GM18858 (cell line): ENCODE data around the gene APBA3.

Experiments used
- ATAC-seq: cut with Tn5 transposase; IDR thresholded peaks from one replicate; pipeline ENCODE4 v1.9.1; 2021; ENCODE audit not compliant: unreplicated experiment

The APBA3 gene

DNA sequence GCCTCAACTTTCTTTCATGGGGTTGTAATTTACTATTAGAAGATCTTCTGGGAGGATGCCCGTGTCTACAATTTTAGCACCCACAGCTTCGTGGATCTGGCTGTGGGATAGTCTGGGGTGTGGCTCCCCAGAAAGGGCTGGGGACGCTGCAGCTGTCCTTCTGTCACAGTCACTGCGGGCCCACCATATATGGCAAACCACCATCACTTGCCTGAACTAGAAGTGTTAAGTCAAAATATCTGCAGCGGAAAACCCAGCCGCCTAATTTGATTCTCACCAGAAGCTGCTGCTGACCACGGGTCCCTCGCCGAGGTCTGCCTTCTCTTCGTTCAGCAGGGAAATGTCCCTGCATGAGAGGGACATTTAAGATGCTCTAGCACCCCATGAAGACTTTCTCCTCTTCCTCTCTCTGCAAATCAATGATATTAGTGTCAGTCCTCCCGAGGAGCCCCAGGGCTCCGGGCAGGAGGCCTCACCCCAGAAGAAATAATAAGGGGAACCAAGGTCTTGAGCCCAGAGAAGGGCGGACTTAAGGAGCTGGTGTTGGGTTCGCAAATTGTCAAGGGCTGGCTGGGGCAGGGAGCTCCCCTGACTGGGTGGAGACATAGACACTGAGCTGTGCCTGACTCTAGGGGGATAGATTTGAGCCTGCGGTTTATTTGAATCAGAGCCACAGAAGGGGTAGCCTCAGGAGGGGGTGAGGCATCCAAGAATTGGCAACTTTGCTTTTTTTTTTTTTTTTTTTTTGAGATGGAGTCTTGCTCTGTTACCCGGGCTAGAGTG is 27.7 kb upstream of the APBA3 start:
- no peak for ATAC-seq

DNA sequence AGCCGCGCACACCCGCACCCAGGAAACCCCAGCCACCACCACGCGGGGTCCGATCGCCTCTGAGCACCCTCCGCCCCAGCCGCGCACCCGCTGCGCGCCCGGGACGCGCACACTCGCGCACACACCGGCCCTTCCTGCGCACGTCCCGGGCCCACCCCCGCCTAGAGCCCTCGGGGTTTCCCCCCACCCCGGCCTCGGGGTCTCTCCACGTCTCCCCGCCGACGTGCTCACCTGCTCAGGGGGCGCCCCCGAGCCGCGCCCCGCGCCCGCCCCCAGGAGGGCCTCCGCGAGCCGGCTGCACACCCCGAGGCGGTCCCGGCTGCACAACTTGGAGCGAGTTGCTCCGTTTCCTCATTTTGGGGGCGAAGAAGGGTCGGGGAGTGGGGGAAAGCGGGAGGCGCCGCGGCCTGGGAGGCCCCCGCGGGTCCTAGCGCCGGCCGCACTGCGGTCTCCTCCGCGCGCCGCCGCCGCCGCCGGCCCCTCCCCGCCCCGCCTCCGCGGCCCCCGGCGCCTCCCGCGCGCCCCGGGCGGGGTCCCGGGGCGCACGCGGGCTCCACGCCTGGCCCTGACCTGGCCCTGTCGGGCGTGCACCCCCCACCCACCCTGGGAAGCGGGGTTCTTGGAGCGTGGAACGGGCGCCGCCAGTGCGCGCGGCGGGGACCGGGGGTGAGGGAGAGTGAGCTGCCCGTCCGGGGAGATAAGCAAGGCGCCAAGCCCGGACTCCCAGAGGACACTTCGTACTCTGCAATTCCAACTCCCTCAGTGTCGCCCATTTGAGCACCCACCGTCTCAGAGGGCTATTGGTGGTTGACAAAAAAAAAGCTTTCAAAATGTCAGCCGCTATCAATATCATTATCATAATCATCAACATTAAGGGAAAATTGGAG is 24.7 kb upstream of the APBA3 start, which contains the start of gene MATK:
Gene MATK (minus strand): TSS at position 444 of the 887 bp plus-strand sequence. CDS start 1,246 bp downstream, outside the sequence.
- ATAC-seq, result no peak

DNA sequence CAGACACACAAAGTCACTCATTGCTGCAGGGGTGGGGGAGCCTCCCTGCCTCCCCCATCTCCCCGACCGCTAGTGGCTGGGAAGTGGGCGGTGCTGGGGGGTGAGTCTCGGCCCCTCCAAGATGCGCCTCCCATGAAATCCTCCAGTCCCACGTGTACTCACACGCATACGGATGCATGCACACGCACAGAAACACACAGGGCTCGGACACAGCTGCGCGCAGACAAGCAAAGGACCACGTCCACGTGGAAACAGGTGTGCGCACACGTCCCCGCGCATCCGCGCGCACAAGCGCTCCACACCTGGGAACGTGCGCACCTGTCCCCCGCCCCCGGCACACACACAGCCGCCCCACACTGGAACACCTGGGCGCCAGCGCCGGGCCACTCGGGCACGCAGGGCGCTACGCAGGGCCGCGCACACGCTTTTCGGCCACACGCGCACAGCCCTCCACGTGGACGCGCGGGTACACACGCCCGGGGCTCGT is 24.0 kb upstream of the APBA3 start:
- no peak for ATAC-seq

DNA sequence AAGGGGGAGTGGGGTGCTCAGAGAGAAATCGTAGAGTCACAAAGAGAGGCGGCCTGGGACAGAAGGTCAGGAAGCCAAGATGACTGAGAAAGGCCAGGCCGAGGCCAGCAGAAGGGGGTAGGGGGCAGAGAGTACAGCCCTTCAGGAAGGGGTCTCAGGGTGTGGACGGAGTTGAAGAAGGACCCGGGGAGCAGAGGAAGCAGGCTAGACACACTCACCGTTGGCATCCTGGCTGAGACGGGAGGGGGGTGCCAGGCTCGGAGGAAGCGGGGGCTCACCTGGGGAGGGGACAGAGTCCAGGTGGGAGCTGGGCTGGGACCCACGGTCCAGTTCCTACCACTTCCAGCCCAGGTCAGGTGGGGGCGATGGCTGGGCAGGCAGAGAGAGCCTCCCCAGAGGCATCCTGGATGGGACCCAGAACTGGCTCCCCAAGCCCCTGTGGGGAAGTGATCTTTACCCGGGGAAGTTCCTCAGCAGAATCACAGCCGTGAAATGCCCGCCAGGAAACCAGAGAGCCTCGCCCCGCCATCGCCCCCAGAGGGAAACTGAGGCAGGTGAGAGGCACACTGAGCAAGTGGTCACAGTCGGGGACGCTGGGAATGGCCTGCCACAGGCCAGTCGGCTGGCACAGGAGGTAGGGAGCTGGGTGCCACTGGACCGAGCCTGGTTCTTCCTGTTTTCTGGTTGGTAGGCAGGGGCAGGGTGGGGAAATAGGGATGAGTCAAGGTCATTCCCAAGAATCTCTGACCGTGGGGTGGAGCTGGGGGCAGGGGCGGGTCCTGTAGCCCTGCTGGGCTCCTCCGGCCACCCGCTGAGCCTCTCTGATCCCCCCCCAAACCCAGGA is 23.3 kb upstream of the APBA3 start:
- no peak for ATAC-seq

DNA sequence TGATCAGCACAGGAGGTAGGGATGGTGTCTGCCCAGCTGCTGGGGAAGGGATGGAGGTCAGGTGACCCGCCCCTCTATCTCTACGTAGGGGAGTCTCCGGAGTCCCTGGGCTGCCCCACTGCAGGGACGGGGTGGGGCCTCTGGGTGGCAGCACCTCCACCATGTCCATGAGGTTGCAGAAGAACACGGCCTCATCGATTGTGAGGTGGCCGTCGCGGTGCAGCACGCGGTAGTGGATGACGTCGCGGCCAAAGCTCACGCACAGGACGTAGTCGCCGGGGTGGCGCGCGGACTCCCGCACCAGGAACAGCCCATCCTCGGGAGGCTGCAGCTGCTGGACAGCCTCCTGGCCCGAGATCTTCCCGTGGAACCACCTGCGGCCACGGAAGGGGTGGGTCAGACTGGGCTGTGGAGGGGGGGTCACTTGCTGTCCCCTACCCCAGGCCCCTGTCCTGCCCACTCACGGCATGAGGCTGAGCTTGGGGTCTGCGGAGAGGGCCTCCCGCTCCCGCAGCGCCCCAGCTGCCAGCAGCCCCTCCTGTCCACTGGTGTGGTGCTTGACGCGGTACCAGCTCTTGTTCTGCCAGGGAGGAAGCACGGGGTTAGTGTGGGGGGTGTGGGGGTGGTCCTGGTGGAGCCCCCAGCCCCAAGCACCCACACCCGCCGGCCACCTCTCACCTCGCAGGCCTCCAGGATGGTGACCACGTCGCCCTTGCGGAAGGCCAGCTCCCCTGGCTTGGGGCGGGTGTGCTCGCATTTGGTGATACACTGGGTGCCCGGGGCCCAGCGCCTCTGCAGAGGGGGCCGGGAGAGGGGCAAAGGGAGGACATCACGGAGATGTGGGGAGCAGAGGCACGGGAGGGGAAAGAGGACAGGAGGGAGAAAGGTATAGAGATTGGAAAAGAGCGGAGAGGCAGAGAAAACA is 22.4 kb upstream of the APBA3 start:
- no peak for ATAC-seq

DNA sequence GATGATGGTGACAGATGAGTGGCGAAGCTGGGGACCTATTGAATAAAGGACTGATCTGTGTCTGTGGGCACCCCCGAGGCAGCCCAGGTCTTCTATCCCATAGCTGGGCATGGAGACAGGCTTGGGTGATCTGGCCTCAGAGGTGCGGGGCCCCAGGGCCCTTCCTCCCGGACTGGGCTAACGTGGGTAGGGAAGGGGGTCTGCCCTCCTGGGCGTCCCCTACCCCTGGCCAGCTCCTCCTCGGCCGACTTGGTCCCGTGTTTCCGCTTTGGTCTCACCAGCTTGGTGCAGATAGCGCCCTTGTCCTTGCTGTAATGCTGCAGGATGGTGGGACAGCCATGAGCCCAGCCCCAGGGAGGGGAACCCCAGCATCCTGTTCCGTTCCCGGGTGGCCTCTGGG is 21.4 kb upstream of the APBA3 start:
- no peak for ATAC-seq

DNA sequence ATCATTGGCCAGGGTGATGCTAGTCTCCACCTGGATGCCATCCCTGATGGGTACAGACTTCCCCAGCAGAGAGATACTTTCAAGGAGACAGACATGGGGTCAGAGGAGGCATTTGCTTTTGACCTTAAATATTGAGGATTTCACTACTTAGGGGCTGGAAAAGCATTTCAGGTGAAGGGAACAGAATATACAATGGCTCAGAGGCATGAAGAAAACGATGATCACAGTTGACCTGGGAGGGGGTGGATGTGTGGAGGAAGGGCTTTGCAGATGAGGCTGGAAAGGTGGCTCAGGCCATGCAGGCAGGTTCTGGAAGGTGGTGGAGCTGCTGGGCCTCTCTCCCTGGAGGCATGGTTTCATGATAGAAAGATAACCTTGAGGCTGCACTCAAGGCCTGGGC is 20.8 kb upstream of the APBA3 start:
- ATAC-seq, result no peak

DNA sequence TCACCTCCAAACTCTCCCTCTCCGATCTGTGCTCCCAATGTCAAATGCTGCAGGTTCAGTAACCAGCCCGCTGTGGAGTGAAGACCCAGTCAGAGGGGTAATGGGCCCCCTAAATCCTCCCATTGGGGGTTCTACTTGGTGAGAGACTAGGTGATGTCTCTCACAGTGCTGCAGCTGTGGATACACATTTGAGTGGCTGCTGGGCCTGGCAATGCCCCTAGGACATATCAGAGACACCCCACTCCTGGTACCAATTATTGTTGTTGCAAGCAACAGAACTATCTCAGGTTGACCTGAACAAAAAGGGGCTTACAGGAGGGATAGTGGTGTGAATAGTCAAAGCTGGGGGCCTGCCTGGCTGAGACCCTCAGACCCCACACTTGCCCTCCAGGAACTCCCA is 20.1 kb upstream of the APBA3 start:
- ATAC-seq, result no peak

DNA sequence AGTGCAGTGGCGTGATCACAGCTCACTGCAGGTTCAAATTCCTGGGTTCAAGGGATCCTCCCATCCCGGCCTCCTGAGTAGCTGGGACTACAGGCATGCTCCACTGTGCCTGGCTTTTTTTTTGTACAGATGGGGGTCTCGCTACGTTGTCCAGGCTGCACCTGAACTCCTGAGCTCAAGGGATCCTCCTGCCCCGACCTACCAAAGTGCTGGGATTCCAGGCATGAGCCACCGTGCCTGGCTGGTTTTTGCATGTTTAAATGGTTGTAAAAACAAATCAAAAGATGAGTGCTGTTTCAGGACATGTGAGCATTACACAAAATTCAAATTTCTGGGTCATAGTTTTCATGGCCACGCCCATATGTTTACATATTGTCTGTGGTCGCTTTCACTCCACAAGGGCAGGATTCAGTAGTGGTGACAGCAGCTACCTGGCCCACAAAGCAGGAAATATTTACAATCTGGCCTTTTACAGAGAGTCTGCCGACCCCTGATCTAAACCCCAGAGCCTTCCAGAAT is 19.4 kb upstream of the APBA3 start:
- ATAC-seq, result no peak

DNA sequence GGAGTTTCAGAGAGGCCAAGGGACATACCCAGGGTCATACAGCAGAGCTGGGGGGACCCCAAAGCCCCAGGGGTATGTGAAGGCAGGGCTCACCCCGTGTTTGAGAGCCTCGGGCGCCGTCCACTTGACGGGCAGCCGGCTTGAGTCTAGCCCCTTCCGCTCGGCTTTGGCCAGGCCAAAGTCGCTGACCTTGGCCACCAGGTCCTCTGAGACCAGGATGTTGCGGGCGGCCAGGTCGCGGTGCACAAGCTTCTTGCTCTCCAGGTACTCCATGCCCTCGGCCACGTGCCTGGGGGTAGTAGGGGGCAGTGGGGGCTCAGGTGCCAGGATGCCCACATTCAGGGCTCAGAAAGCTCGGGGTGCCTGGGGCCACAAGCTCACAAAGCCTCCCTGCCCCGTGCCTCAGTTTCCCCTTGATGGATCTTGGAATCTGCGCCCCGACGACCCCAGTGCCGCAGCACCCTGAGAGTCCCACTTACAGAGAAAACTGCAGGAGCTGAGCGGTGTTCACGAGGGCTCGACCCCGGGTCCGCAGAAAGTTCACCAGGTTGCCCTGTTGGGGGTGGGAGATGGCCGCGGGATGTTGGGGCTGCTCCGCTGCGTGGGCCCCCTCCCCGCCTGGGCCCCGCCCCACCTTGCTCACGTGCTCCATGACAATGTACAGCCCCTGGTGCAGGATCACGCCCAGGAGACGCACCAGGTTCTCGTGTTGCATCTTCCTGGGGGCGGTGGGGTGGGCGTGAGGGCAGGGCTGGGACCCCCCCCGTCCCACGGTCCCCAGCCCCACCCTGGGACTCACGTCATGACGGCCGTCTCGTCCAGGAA is 17.6 kb upstream of the APBA3 start:
- no peak for ATAC-seq

DNA sequence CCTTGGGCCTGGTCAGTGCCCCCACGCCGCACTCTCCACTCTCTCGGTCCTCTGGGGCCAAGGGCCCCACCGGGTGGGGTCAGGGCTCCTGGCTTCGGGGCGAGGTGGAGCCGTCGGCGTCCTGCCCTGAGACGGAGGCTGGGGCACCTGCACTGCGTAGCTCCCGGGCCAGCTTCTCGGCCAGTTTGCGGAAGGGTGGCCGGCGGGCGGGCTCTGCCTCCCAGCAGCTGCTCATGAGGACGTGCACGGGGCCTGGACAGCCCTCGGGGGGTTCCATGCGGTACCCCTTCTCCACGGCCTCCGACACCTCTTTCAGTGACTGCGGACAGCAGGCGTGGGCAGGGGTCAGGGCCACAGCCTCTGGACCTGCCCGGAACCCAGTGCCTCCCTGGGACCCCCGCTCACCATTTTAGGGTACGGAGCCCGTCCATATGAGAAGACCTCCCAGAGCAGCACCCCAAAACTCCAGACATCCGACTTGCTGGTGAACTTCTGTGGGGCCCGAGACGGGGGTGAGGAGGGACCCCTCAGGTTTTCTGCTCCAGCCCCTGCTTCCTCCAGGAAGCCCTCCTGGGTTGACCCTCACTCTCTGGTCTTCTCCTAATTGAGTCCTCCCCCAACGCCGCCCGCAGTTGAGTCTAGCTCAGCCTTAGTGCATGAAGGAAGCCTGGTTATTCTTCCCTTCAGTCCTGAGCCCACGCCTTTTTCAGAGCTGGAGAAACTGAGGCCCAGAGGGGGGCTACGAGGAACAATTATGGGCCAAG is 16.8 kb upstream of the APBA3 start:
- ATAC-seq, result no peak

DNA sequence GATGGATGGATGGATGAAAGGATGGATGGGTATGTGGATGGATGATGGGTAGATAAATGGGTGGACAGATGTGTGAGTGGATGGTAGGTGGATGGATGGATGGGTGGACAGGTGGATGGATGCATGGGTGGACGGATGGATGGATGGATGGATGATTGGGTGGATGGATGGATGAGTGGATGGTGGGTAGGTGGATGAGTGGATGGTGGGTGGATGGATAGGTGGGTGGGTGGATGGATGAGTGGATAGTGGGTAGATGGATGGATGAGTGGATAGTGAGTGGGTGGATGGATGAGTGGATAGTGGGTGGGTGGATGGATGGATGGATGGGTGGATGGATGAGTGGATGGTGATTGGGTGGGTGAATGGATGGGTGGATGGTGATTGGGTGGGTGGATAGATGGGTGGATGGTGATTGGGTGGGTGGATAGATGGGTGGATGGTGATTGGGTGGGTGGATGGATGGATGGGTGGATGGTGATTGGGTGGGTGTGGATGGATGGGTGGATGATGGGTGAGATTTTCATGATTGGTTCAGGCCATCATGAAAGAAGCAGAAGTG is 15.1 kb upstream of the APBA3 start:
- no peak for ATAC-seq

DNA sequence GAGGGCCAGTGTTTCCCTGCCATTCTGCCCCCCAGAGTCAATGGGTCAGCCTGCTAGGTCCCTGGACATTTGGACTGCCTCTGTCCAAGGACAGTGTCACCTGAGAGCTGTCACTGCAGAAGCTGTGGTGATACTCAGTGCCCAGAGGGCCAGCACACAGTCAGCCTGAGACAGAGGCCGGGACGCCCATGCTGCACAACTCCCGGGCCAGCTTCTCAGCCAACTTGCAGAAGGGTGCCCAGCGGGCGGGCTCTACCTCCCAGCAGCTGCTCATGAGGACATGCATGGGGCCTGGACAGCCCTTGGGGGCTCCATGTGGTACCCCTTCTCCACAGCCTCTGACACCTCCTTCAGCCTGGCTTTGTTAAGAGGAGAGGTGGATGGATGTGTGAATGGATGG is 14.3 kb upstream of the APBA3 start:
- ATAC-seq, result no peak

DNA sequence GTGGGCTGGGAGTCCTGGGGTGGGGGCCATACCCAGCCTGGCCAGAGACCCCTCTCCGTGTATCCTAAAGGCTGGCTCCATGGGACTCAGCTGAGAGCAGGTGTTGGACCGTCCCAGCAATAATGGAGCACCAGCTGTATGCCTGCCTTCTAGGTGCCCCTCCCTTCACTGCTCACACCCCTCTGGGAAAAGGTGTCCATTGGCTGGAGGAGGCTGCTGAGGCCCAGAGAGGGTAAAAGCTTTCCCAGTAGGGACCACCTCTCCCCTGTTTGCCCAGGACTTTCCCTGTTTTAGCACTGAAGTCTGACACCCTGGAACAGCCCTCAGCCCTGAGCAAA is 13.9 kb upstream of the APBA3 start:
- no peak for ATAC-seq

DNA sequence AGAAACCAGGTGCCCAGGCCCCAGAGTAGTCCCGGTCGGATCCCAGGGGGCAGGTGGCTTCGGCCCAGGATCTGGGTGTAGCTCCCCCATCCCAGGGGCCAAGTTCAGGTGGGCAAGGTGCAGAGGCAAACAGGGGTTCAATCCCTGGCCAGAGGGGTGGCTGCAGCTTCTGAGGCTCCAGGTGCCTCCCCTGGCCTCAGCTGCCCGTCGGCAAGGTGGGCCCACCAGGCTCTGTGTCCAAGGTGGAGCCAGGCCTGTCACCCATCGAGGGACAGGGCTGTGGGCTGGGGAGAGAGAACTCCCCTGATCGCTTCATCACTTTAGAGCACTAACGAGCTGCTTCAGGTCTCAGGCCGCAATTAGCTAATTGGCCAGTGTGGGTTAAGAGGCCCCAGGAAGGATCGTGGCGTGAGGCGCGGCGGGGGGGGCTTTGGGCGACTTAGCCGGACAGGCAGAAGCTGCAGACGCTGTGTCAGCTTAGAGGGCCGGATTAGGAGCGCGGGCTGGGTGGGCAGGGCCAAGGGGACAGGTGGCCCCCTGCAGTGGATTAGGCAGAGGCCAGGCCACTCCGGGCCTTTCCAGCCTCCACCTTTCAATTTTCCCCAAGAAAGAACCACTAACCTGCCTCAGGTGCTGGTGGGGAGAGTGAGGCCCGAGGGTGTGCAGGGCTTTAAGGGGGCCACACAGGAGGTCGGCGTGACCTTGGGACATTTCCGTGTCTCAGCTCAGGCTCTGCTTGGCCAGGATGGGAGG is 13.3 kb upstream of the APBA3 start:
- ATAC-seq, result no peak

DNA sequence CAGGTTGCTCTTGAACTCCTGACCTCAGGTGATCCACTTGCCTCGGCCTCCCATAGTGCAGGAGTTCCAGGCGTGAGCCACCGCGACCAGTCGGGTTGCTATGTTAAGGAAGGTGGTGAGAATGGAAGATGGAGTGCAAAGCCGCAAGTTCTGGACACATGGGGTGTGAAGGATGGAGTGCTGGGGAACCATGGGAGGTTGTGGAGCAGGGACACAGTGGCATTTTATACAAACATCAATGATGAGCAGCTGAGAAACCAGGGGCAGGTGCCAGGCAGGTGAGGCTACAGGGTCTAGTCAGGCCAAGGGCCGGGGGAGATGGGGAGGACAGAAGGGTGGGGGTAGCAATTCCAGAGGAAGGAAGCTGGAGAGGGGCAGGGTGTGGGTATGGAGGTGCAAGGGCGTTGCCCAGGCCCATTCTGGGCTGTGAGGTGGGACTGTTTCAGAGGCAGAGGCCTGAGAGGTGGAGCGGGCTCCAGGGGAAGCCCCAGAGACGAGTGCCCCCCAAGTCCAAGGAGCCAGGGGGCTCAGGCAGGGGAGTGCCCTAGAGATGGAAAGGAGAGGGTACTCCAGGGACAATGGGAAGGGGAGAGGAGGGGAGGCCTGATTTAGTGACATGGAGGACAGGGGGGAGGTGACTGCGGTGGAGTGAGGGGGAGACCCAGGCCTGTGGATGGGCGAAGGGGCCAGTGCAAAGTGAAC is 12.5 kb upstream of the APBA3 start:
- ATAC-seq, result no peak
